HEK293 (cell line): ENCODE measurements around the gene GJE1.

Source experiments
- CTCF ChIA-PET: fragments of 350-600 bp; formaldehyde crosslinking; extraction: SDS; loops from one replicate; lab custom pipeline; 2021; ENCODE audit warnings: antibody characterized with exemption; lab: Yijun Ruan, JAX
- POLR2A ChIA-PET: fragments of 300-600 bp; formaldehyde crosslinking; extraction: SDS; loops from one replicate; lab custom pipeline; 2020; ENCODE audit warnings: antibody characterized with exemption, inconsistent platforms; lab: Yijun Ruan, JAX
- H3K27ac ChIP-seq: fragments of 200-500 bp; sonication (Bioruptor generic); 2 replicates; pipeline ENCODE4 v1.5.1; 2014; ENCODE audit warnings: low read depth, low read length, control low read depth, inconsistent platforms; ENCODE audit errors: extremely low read depth
- H3K36me3 ChIP-seq, 2 experiments: fragments of 200-500 bp in 1 of 2; sonication (Bioruptor generic) in 1 of 2; 1 replicate in 1 of 2; 2 replicates in 1 of 2; pipeline ENCODE4 v1.5.1; 2014 to 2017; ENCODE audit warnings: inconsistent platforms in 2 of 2, low read length in 2 of 2; ENCODE audit not compliant: control insufficient read depth in 2 of 2, insufficient read depth in 1 of 2
- H3K4me1 ChIP-seq: fragments of 200-500 bp; sonication (Bioruptor generic); 2 replicates; pipeline ENCODE4 v1.5.1; 2014; ENCODE audit warnings: mild to moderate bottlenecking, low read length, inconsistent platforms; ENCODE audit not compliant: control insufficient read depth, insufficient read depth
- H3K4me3 ChIP-seq: 2 replicates; pipeline ENCODE4 v1.5.1; 2011; ENCODE audit warnings: low read depth, mild to moderate bottlenecking, control low read depth, low read length, moderate library complexity
- H3K9me3 ChIP-seq: fragments of 200-500 bp; sonication (Bioruptor generic); 2 replicates; pipeline ENCODE4 v1.5.1; 2014; ENCODE audit warnings: low read depth, low read length, inconsistent platforms; ENCODE audit not compliant: control insufficient read depth, insufficient read depth
- BCL11B ChIP-seq: fragments of 450-650 bp; formaldehyde crosslinking; IDR thresholded peaks from 2 replicates; pipeline ENCODE4 v1.5.1; 2016; ENCODE audit warnings: low read depth, missing biosample characterization, missing genetic modification characterization
- BCL6B ChIP-seq: fragments of 450-650 bp; formaldehyde crosslinking; IDR thresholded peaks from 2 replicates; pipeline ENCODE4 v1.5.1; 2017; ENCODE audit warnings: missing biosample characterization, missing genetic modification characterization
- CTCF ChIP-seq: fragments of 450-650 bp; formaldehyde crosslinking; IDR thresholded peaks from 2 replicates; pipeline ENCODE4 v1.5.1; 2016; ENCODE audit warnings: missing biosample characterization, missing genetic modification characterization
- GFI1B ChIP-seq: fragments of 450-650 bp; formaldehyde crosslinking; IDR thresholded peaks from 2 replicates; pipeline ENCODE4 v1.5.1; 2016; ENCODE audit warnings: missing biosample characterization, missing genetic modification characterization
- GLIS2 ChIP-seq: fragments of 450-650 bp; formaldehyde crosslinking; IDR thresholded peaks from 2 replicates; pipeline ENCODE4 v1.5.1; 2016; ENCODE audit warnings: missing biosample characterization, missing genetic modification characterization
- HIC1 ChIP-seq: fragments of 450-650 bp; formaldehyde crosslinking; IDR thresholded peaks from 2 replicates; pipeline ENCODE4 v1.5.1; 2016; ENCODE audit warnings: missing biosample characterization, missing genetic modification characterization
- IKZF3 ChIP-seq: fragments of 450-650 bp; IDR thresholded peaks from 2 replicates; pipeline ENCODE4 v1.5.0; 2018; ENCODE audit warnings: missing biosample characterization, mild to moderate bottlenecking, missing genetic modification characterization, moderate library complexity
- MEIS1 ChIP-seq: sonication (generic); formaldehyde crosslinking; IDR thresholded peaks from 2 replicates; pipeline ENCODE4 v1.8.1; 2022; ENCODE audit warnings: missing genetic modification reagents, mild to moderate bottlenecking, borderline replicate concordance
- SALL2 ChIP-seq: fragments of 450-650 bp; formaldehyde crosslinking; IDR thresholded peaks from 2 replicates; pipeline ENCODE4 v1.5.0; 2017; ENCODE audit warnings: missing biosample characterization, mild to moderate bottlenecking, missing genetic modification characterization, borderline replicate concordance
- TRIM28 ChIP-seq: IDR thresholded peaks from 2 replicates; pipeline ENCODE4 v1.6.1; 2011; ENCODE audit warnings: low read length, control low read depth, borderline replicate concordance
- ZBTB44 ChIP-seq: fragments of 450-650 bp; IDR thresholded peaks from 2 replicates; pipeline ENCODE4 v1.5.1; 2018; ENCODE audit warnings: missing biosample characterization, mild to moderate bottlenecking, missing genetic modification characterization
- ZBTB48 ChIP-seq: fragments of 450-650 bp; formaldehyde crosslinking; IDR thresholded peaks from 2 replicates; pipeline ENCODE4 v1.5.1; 2016; ENCODE audit warnings: missing biosample characterization, missing genetic modification characterization
- ZNF138 ChIP-seq: fragments of 450-650 bp; formaldehyde crosslinking; IDR thresholded peaks from 2 replicates; pipeline ENCODE4 v1.5.1; 2016; ENCODE audit warnings: missing biosample characterization, missing genetic modification characterization, borderline replicate concordance
- ZNF175 ChIP-seq: fragments of 450-650 bp; formaldehyde crosslinking; IDR thresholded peaks from 2 replicates; pipeline ENCODE4 v1.5.1; 2016; ENCODE audit warnings: missing biosample characterization, missing genetic modification characterization
- ZNF19 ChIP-seq: fragments of 450-650 bp; formaldehyde crosslinking; IDR thresholded peaks from 2 replicates; pipeline ENCODE4; 2016; ENCODE audit warnings: missing biosample characterization, missing genetic modification characterization, low read depth
- ZNF211 ChIP-seq: fragments of 450-650 bp; formaldehyde crosslinking; IDR thresholded peaks from 2 replicates; pipeline ENCODE4 v1.5.1; 2016; ENCODE audit warnings: low read depth, missing biosample characterization, missing genetic modification characterization
- ZNF341 ChIP-seq: fragments of 450-650 bp; formaldehyde crosslinking; IDR thresholded peaks from 2 replicates; pipeline ENCODE4; 2016; ENCODE audit warnings: low read depth, missing biosample characterization, missing genetic modification characterization
- ZNF544 ChIP-seq: fragments of 450-650 bp; formaldehyde crosslinking; IDR thresholded peaks from 2 replicates; pipeline ENCODE4 v1.5.0; 2017; ENCODE audit warnings: missing biosample characterization, missing genetic modification characterization
- ZNF600 ChIP-seq: fragments of 450-650 bp; formaldehyde crosslinking; IDR thresholded peaks from 2 replicates; pipeline ENCODE4 v1.5.1; 2016; ENCODE audit warnings: missing biosample characterization, missing genetic modification characterization
- ZNF654 ChIP-seq: fragments of 450-650 bp; formaldehyde crosslinking; IDR thresholded peaks from 2 replicates; pipeline ENCODE4 v1.5.1; 2016; ENCODE audit warnings: low read depth, missing biosample characterization, missing genetic modification characterization
- ZNF660 ChIP-seq: fragments of 450-650 bp; IDR thresholded peaks from 2 replicates; pipeline ENCODE4 v1.5.1; 2018; ENCODE audit warnings: missing biosample characterization, mild to moderate bottlenecking, missing genetic modification characterization
- ZNF664 ChIP-seq: fragments of 450-650 bp; formaldehyde crosslinking; IDR thresholded peaks from 2 replicates; pipeline ENCODE4 v1.5.1; 2016; ENCODE audit warnings: missing biosample characterization, missing genetic modification characterization
- ZNF747 ChIP-seq: fragments of 450-650 bp; formaldehyde crosslinking; IDR thresholded peaks from 2 replicates; pipeline ENCODE4 v1.5.1; 2016; ENCODE audit warnings: missing biosample characterization, missing genetic modification characterization

GJE1 gene

GRCh38 chr6:142112451-142113061, 20.2 kb upstream of the GJE1 start:
- ChIA-PET POLR2A (no interaction called here), CTCF (interaction anchor here (0.6 to 5.4 kb wide), 19 partner anchors 9 to 438 kb away, joined by 3 to 62 read pairs (median 4); no protein-coding TSS in a partner anchor)
- peak; percentile 89 for TF ChIP-seq ZNF654 (tag by site-specific recombination)
- no peak for TF ChIP-seq ZNF19 (tag by site-specific recombination)
- peak; percentile 72; the same call in 1 of the 2 replicates for TF ChIP-seq MEIS1 (CRISPR knock-in tag)
- TF ChIP-seq GFI1B (tag by site-specific recombination), result peak; percentile 83
- Histone ChIP-seq H3K36me3 (no peaks in the 10 kb centered on the region), H3K27ac (no peak overlapping the region), H3K4me1 (no peaks in the 10 kb centered on the region), H3K9me3 (no peaks in the 10 kb centered on the region), H3K4me3 (no peak overlapping the region)

GRCh38 chr6:142117366-142117765, 15.4 kb upstream of the GJE1 start:
- Histone ChIP-seq H3K36me3 (no peaks in the 10 kb centered on the region), H3K9me3 (no peaks in the 10 kb centered on the region), H3K4me1 (no peaks in the 10 kb centered on the region), H3K4me3 (no peak overlapping the region), H3K27ac (no peak overlapping the region)
- CTCF ChIA-PET, result interaction anchor here (1.2 kb wide), 1 partner anchor 432 kb away, joined by 3 read pairs; no protein-coding TSS in a partner anchor
- TF ChIP-seq SALL2 (tag by site-specific recombination) (no peak), ZNF660 (tag by site-specific recombination) (no peak), GLIS2 (tag by site-specific recombination) (no peak), BCL6B (tag by site-specific recombination) (no peak)
- POLR2A ChIA-PET, result no interaction called here

- H3K27ac ChIP-seq, result no peak overlapping the region
- CTCF ChIA-PET, result interaction anchor here (1.9 kb wide), 1 partner anchor 28 kb away, joined by 5 read pairs; no protein-coding TSS in a partner anchor
- POLR2A ChIA-PET, result no interaction called here
These were observed 14.4 kb upstream of the GJE1 start for GRCh38 chr6:142118328-142118727.

More at GRCh38 chr6:142118328-142118727, 14.4 kb upstream of the GJE1 start:
- Histone ChIP-seq H3K4me1 (no peaks in the 10 kb centered on the region), H3K36me3 (no peaks in the 10 kb centered on the region), H3K9me3 (no peaks in the 10 kb centered on the region), H3K4me3 (no peak overlapping the region)
- TF ChIP-seq ZNF664 (tag by site-specific recombination), result no peak
- TF ChIP-seq ZNF341 (tag by site-specific recombination), result no peak
- TF ChIP-seq ZNF211 (tag by site-specific recombination), result no peak
- no peak for TF ChIP-seq ZNF138
- no peak for TF ChIP-seq TRIM28
- TF ChIP-seq ZNF600 (tag by site-specific recombination), result no peak
- no peak for TF ChIP-seq ZBTB44 (tag by site-specific recombination)
- TF ChIP-seq HIC1 (tag by site-specific recombination), result no peak
- TF ChIP-seq ZNF544 (tag by site-specific recombination), result no peak
- TF ChIP-seq ZNF175 (tag by site-specific recombination), result no peak
- no peak for TF ChIP-seq ZBTB48
- TF ChIP-seq CTCF (tag by site-specific recombination), result no peak
- no peak for TF ChIP-seq BCL11B
- TF ChIP-seq IKZF3 (tag by site-specific recombination), result no peak
- TF ChIP-seq ZNF747, result no peak
